ENCODE data around the gene TEX14. TPM values are rescaled to one million over a fixed set of nuclear protein-coding genes. Genes with fewer than 3 reads are reported as not detected.

TEX14 gene, protein sequence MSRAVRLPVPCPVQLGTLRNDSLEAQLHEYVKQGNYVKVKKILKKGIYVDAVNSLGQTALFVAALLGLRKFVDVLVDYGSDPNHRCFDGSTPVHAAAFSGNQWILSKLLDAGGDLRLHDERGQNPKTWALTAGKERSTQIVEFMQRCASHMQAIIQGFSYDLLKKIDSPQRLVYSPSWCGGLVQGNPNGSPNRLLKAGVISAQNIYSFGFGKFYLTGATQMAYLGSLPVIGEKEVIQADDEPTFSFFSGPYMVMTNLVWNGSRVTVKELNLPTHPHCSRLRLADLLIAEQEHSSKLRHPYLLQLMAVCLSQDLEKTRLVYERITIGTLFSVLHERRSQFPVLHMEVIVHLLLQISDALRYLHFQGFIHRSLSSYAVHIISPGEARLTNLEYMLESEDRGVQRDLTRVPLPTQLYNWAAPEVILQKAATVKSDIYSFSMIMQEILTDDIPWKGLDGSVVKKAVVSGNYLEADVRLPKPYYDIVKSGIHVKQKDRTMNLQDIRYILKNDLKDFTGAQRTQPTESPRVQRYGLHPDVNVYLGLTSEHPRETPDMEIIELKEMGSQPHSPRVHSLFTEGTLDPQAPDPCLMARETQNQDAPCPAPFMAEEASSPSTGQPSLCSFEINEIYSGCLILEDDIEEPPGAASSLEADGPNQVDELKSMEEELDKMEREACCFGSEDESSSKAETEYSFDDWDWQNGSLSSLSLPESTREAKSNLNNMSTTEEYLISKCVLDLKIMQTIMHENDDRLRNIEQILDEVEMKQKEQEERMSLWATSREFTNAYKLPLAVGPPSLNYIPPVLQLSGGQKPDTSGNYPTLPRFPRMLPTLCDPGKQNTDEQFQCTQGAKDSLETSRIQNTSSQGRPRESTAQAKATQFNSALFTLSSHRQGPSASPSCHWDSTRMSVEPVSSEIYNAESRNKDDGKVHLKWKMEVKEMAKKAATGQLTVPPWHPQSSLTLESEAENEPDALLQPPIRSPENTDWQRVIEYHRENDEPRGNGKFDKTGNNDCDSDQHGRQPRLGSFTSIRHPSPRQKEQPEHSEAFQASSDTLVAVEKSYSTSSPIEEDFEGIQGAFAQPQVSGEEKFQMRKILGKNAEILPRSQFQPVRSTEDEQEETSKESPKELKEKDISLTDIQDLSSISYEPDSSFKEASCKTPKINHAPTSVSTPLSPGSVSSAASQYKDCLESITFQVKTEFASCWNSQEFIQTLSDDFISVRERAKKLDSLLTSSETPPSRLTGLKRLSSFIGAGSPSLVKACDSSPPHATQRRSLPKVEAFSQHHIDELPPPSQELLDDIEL (N-terminal part only)
- polyA plus RNA-seq (ENCODE audit: insufficient read length in 10 of 10) = 1 to 10 TPM; 2.4 to 5.2 (median 3.7) TPM
- long read RNA-seq, donor 1 = 0 reads
- long read RNA-seq, donor 2 = 0 reads
- long read RNA-seq, donor 3 = 0 reads
- long read RNA-seq, donor 4 = 0 reads
- long read RNA-seq, donor 5 = 0 reads
- long read RNA-seq, donor 6 = 0 reads
- long read RNA-seq, donor 7 = 0 reads
- long read RNA-seq, donor 8 = 0 reads
- long read RNA-seq, donor 9 = 0 reads

DNA sequence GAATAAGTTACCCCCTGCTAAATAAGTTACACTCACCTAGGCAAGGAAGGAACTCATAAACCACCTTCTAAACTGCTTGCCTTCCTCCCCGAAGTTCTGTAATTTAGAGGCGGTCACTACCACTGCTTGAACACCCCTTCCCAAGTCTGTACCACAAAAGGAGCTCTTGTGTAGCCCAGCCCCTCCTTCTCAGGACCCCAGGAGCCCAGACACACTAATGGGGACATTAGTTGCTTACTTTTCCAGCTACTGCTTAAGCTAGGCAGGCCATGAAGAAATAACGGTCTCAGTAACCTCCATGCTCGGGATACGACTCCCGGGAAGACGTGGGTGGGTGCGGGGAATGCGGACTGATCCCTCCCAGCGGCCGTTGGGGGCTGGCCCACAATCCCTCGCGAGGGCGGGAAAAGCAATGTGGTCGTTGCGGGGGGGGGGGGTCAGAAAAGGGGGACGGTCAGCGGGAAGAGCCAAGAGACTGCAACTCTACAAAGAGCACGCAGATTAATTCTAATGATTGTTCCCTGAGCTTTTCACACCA is at the start of gene TEX14:
Gene TEX14 (minus strand): TSS at position 345 of the 538 bp plus-strand sequence. CDS start 40,044 bp downstream, outside the sequence.
- no peak for DNase-seq

DNA sequence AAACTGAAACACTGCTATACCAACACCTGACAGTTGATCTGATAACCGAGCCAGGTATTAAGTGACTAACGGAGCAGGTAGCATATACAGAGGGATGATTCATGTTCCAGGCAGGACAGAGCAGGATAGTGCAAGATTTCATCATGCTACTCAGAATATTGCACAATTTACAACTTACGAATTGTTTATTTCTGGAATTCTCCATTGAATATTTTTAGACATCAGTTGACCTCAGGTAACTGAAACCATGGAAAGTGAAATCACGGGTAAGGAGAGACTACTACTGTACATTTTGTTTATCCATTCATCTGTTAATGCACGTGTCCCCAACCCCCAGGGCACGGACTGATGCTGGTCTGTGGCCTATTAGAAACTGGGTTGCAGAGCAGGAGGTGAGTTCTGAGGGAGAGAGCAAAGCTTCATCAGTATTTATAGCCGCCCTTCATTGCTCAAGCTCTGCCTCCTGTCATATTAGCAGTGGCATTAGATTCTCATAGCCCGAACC is 49.3 kb upstream of the TEX14 start:
- DNase-seq = no peak

DNA sequence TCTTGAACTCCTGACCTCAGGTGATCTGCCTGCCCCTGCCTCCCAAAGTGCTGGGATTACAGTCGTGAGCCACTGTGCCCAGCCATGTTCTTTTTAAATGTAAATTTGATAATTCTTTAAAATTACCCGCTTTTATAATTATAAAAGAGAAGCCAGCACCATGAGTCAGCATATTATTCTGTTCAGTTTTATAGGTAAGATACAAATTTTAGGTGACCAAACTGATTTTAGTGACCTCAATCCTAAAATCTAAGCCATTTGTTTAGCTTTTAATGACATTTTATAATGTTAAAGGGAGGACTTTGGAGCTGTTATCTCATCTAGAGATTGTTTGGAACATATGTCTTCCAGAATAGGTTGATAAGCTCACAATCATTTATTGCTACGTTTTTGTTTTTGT is 43.0 kb upstream of the TEX14 start:
- no peak for DNase-seq

DNA sequence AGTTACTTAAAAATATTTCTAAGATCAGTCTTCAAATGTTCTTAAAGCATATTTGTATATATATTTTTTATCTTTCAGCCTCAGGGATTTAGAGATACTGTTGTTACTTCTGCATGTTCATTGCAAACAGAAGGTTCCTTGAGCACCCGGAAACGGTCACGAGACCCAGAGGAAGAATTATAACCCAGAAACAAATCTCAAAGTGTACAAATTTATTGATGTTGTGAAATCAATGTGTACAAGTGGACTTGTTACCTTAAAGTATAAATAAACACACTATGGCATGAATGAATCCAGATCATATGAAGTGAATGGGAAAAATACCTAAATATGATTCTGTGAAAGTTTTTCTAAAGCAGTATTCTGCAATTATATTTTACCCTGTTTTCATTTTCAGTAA is 42.2 kb upstream of the TEX14 start:
- DNase-seq = no peak

DNA sequence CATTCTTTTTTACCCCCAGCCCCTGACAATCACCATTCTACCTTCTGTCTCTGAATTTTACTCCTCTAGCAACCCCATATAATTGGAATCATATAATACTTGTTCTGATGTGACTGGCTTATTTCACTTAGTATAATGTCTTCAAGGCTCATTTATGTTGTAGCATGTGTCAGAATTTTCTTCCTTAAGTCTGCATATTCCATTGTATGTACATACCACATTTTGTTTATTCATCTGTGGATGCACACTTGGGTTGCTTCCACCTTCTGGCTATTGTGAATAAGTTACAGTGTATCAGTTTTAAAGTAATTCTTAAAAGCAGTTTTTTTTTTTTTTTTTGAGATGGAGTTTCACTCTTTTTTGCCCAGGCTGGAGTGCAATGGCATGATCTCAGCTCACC is 39.1 kb upstream of the TEX14 start:
- DNase-seq = no peak

DNA sequence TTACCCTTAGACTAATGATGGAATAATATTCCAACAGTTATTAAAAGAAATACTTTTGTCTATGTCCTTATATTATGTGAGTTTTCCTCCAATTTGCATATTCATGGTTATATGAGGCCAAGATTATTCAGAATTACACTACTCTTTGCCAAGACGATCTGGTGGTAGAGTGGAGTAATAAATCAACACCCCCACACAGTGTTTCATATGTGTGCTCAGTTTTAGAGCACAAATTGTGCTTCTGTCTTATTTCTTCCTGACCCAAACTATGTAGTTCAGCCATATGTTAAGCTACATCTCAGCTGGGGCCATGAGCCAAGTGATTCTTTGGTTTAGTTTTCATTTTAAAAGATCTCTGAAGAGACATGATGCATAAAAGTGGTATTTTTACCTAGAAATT is 37.0 kb upstream of the TEX14 start:
- peak in 1 of 3 donors; percentile 2 for DNase-seq

DNA sequence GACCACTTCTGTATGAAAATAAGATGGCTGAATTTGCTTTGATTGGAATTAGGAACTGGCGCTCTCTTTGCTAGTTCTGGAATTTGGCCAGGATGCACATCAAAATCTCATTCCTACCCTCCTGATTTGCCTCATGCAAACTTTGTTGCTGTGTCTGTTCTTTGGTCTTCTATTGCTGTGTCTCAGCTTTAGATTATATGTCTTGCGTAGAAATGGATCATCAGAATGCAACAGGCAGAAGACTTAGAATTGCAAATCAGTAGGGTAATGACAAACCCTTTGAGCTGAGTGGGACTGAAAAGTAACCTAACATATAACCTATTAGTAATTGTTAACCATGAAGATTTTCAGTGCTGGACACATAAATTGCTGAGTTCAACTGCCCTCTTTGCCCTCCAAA is 30.9 kb upstream of the TEX14 start:
- DNase-seq = no peak

DNA sequence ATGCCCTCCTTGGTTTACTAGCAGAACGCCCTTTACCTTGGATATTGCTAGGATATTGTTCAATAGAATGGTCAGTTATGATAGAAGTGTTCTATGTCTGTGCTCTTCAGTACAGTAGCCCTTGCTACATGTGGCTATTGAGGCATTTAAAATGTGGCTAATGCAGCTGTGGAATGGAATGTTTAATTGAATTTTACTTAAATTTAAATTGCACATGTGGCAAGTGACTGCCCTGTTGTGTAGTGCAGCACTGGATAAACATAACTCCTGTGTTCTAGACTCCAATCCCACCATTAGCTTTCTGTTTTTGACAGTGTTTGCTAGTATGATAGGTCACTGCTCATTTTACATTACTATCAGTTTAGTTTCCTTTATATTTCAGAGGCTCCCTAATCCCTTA is 30.4 kb upstream of the TEX14 start:
- no peak for DNase-seq

DNA sequence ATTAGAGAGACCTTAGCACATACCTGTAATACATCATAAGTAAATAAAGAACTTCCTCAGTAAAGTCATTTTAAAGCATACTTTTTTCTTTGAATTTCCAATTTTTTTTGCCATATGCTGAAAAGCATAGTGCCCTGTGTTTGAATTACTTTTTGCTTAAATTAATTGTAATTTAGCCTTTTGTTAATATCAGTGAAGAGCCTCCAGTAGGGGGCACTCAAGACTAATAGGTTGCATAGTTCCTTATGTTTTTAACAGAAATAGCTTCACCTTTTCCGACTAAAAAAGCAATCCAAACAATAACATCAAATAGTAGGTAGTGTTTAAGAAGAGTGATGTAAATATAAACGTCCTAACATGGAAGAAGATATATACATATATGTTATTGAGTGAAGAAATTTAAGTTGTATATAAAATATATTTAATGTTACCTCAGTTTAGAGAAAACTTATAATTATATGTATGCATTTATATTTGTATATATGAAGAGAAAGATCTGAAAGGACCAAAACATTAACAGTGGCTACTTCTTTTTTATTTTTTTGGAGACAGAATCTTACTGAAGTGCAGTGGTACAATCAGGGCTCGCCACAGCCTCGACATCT is 19.2 kb upstream of the TEX14 start:
- peak; percentile 30 to 60 (median 34) for DNase-seq

DNA sequence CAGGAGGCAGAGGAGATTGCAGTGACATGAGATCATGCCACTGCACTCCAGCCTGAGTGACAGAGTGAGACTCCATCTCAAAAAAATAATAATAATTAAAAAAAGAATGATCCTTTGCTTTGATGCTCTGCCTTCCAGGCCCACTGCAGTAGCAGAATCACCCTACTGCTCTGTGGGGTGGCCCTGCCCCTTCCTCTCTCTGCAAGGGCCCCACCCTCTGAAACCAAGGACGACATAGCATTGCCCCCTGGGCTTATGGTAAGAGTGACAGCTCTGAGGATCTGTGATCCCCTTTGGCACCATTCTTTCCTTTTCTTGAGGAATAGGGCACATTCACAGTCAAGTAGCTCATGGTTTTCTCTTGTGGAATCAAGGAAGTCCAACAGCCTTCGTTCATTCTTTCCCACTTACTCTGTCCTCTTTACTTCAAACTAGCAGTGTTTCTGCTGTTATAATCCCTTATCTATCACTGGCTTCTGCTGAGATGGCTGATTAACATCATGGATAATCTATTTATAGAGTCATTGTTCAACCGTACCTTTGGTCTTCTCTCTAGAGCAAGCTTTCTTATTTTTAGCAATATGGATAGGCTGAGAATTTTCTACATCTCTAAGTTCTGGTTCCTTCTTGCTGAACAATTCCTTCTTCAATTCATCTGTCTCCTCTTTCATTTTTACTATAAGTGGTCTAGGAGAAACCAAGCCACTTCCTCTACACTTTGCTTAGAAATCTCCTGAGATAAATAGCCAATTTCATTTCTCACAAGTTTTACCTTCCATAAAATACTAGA is 14.7 kb upstream of the TEX14 start:
- DNase-seq = no peak

DNA sequence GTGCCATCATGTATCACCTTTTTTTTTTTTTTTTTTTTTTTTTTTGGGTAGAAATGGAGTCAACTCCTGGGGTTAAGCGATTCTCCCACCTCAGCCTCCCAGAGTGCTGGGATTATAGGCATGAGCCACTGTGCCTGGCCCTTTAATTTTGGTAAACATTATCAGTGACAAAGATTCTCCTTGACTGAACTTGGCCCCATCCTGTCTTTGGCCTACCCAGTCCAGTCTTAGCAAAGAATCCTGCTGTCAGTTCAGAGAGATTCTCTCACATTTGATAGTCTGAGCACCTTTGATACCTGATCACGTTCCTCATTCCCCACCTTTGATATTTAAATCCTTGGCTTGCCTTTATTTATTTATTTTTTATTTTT is 12.1 kb upstream of the TEX14 start:
- DNase-seq = no peak

DNA sequence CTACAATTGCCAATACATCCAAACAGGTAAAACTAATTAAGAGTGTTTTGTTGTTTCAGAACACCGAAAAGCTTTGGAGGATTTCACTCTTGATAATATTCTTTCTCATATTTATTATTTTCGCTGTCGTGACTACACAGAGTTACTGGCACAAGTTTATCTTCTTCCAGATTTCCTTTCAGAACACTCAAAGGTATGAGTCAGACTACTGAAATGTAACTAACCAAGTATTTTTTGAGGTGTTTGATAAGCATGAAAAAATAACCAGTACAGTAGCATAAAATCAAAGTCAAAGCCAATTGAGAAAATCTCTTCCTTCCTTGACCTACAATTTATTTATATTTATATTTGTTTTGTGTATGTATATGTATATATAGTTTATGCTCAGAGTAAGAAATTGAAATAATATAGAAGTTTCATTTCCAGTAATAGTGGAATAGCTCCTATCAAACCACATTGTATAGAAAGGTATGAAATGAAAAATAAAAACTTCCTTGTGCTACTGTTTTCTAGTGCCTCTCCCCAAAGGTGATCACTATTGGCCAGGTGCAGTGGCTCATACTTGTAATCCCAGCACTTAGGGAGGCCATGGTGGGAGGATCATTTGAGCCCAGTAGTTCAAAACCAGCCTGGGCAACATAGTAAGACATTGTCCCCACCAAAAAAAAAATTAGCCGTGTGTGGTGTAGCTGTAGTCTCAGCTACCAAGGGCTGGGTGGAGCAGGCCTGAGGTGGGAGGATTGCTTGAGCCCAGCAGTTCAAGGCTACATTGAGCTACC is 11.5 kb upstream of the TEX14 start:
- DNase-seq = no peak

DNA sequence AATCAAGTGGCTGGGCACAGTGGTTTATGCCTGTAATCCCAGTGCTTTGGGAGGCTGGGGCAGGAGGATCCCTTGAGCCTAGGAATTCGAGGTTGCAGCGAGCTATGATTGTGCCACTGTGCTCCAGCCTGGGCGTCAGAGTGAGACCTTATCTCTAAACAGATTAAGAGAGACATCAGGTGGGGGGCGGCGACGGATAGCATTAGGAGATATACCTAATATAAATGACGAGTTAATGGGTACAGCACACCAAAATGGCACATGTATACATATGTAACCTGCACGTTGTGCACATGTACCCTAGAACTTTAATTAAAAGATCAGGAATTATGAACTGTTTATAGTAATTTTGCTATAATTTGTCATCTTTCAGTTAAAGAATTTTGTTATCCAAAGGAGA is 10.9 kb upstream of the TEX14 start:
- DNase-seq = no peak

DNA sequence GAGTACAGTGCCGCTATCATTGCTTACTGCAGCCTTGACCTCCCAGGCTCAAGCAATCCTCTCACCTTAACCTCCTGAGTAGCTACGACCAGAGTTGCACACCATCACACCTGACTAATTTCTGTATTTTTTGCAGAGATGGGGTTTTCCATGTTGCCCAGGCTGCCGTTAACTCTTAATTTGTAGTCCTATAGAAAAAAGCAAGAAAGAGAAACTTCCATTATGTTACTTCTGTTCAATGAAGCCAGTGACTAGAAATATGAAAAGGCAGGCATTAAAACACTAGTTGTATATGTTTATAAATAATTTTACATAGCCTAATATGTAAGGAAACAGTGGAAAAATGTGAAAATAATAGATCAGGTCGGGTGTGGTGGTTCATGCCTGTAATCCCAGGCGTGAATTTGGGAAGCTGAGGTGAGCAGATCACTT is 10.2 kb upstream of the TEX14 start:
- DNase-seq = no peak

DNA sequence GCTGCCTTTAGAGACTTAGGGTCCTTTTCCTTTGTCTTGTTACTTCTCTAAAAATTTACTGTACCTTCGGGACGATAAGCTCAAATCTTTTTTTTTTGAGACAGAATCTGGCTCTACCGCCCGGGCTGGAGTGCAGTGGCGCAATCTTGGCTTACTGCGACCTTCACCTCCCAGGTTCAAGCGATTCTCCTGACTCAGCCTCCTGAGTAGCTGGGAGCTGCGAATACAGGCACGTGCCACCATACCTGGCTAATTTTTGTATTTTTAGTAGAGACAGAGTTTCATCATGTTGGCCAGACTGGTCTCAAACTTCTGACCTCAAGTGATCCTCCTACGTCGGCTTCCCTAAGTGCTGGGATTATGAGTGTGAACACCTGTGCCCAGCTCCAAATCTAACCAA is 7.9 kb upstream of the TEX14 start:
- no peak for DNase-seq

DNA sequence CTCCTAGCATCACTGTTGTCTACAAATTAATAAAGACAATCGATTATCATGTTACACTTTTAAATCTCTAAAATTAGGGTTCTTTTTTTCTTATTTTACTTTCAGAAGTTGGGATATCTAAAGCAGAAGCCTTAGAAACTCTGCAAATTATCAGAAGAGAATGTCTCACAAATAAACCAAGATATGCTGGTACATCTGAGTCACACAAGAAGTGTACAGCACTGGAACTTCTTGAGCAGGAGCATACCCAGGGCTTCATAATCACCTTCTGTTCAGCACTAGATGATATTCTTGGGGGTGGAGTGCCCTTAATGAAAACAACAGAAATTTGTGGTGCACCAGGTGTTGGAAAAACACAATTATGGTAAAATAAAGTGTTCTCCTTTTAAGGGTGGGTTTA is 3.0 kb upstream of the TEX14 start:
- no peak for DNase-seq

DNA sequence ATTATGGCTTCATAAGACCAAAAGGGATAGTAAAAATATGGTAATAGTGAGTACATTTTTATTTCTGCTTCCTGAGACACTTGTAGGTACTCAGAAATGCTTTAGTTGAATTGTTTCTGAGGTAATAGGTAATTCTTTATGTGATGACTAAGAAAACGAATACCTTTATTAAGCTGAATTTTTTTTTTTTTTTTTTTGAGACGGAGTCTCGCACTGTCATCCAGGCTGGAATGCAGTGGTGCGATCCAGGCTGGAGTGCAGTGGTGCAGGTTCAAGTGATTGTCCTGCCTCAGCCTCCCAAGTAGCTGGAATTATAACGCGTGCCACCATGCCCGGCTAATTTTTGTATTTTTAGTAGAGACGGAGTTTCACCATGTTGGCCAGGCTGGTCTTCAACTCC is 2.5 kb upstream of the TEX14 start:
- DNase-seq = no peak

DNA sequence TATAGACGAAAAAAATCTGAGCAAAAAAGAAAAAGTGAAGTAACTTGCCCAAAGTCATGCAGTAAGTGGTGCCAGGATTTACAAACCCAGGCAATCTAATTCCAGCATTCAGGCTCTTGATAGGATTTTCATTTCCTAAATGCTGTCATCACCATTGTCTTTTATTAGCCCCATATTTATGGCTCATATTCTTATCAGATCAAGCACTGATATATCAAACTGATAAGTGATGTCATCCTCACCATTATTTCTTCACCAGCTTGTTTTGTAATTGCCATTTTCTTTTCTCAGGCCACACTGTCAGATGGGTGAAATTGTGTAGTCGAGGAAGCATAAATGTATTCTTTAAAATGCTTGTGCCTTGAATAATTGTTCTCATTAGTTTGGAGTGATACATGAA is 1.9 kb upstream of the TEX14 start:
- DNase-seq = no peak

DNA sequence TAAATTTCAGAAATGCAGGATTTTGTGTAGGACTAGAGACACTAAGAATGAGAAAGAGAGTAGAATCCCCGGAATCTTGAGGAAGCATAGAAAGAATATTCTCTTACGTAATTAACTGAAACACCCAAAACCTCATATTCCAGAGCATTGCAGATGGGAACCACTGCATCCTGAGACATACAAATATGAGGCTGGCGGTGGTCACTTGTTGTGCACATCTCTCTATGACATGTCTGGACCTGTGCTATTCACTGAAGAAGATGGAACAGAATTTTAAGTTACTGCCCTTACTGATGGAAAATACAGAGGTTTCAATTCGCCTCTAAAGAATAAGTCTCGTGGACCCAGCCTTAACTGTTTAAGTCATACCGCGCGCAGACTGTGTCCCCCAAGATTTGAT is 1.4 kb upstream of the TEX14 start:
- DNase-seq = no peak

Measured in muscle of back (tissue), 13 donors.